Stomach (tissue), 4 donors: ENCODE results near the gene RBMS1.

ENCODE experiments used
- CTCF ChIP-seq, 7 experiments: fragments of 450-650 bp in 4 of 7; fragments of 200-600 bp in 3 of 7; sonication (generic) in 3 of 7; IDR thresholded peaks; one replicate each; pipeline ENCODE4 v1.5.1; 2016 to 2019; ENCODE audit warnings: antibody characterized with exemption in 7 of 7, control low read depth in 2 of 7, mild to moderate bottlenecking in 1 of 7
- EP300 ChIP-seq: sonication (generic); formaldehyde crosslinking; IDR thresholded peaks from one replicate; pipeline ENCODE4 v1.6.1; 2017; ENCODE audit warnings: antibody characterized with exemption
- POLR2AphosphoS5 ChIP-seq, 3 donors: sonication (generic); formaldehyde crosslinking; IDR thresholded peaks; one replicate each; pipeline ENCODE4 v1.6.1; 2016; ENCODE audit warnings: antibody characterized with exemption in 3 of 3

GRCh38 chr2:160390544-160391455 is 102.8 kb downstream of the RBMS1 start:
- no peak for TF ChIP-seq CTCF (IDR thresholded peaks at IDR 0.05)
- TF ChIP-seq EP300 = no peak
- TF ChIP-seq POLR2AphosphoS5 (IDR thresholded peaks at IDR 0.05) = no peak
